Measurements from ENCODE around the gene TRPM3.

DNA sequence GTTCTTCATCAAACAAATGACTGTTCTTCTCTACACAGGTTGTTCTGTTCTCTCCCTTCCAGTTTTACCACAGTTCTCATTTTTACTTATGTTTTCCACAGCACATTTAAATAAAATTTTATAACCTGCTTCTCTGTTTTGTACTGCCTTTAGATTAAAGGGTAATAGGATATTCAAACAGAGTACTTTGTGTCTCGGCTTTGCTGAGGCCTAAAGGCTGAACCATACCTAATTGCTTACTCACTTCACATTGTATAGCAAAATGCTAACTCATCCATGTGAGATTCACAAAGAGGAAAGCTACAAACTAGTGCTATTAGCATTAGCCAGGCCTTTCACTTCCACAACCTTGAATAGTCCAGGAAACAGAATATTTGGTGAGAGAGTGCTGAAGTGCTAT, 200.3 kb downstream of the TRPM3 start:
- TF ChIP-seq CTCF (IDR thresholded peaks at IDR 0.05): no peak
- TF ChIP-seq POLR2A (IDR thresholded peaks at IDR 0.05): no peak

All from adrenal gland (tissue), 5 donors.